Aorta (tissue), 5 donors: ENCODE results near the gene CYP4F2. TPM values are rescaled to one million over a fixed set of nuclear protein-coding genes. Genes with fewer than 3 reads are reported as not detected.

Source experiments
- ATAC-seq: fragments of 200-7000 bp; cut with Tn5 transposase; one replicate; pipeline ENCODE4 v1.9.1; 2022; ENCODE audit warnings: moderate library complexity; ENCODE audit not compliant: low FRiP score
- DNase-seq, 2 donors: peaks; one replicate each; pipeline ENCODE4 v3.0.0-alpha.2; 2020
- H3K27ac ChIP-seq, 2 donors: one replicate each; pipeline ENCODE4 v1.5.1; 2013; ENCODE audit warnings: low read length in 2 of 2, mild to moderate bottlenecking in 2 of 2, moderate library complexity in 2 of 2, control low read depth in 1 of 2, inconsistent platforms in 1 of 2, low read depth in 1 of 2
- H3K27me3 ChIP-seq, 2 donors: one replicate each; pipeline ENCODE4 v1.6.1; 2013; ENCODE audit warnings: control low read depth in 1 of 2, low read length in 1 of 2, mild to moderate bottlenecking in 1 of 2, moderate library complexity in 1 of 2; ENCODE audit not compliant: insufficient read depth in 2 of 2, control insufficient read depth in 1 of 2
- H3K36me3 ChIP-seq, 2 donors: one replicate each; pipeline ENCODE4 v1.6.1; 2013; ENCODE audit warnings: control low read depth in 1 of 2, low read length in 1 of 2, mild to moderate bottlenecking in 1 of 2; ENCODE audit not compliant: insufficient read depth in 2 of 2, control insufficient read depth in 1 of 2
- H3K4me1 ChIP-seq, 2 donors: one replicate each; pipeline ENCODE4 v1.6.1; 2013; ENCODE audit warnings: low read length in 2 of 2, control low read depth in 1 of 2, mild to moderate bottlenecking in 1 of 2, moderate library complexity in 1 of 2; ENCODE audit not compliant: insufficient read depth in 2 of 2, control insufficient read depth in 1 of 2
- H3K4me3 ChIP-seq, 2 donors: one replicate each; pipeline ENCODE4 v1.5.1; 2013; ENCODE audit warnings: low read length in 2 of 2, control low read depth in 1 of 2, mild to moderate bottlenecking in 1 of 2
- H3K9me3 ChIP-seq: one replicate; pipeline ENCODE4 v1.6.1; 2013; ENCODE audit warnings: mild to moderate bottlenecking, low read length; ENCODE audit not compliant: control insufficient read depth
- WGBS, 2 donors: extraction: QIAGEN DNeasy Blood & Tissue Kit; methylation state at CpG; one replicate each; pipeline ENCODE4 v1.1.7; 2013; 5-methylcytosine and 5-hydroxymethylcytosine counted together
- intact Hi-C, 2 donors: fragments of 100-400 bp; cut with DNase I; formaldehyde crosslinking; loops; one replicate each; pipeline versions ENCODE4 v1.14.2 to v1.15.0; 2022
- polyA plus RNA-seq, 2 donors: library from polyadenylated mRNA; stranded (reverse); fragments of 200-250 nt; gene quantifications; one replicate each; pipeline ENCODE4 v1.2.3, GENCODE V29; 2013
- total RNA-seq, 2 donors: library from RNA; stranded (reverse); fragmentation: NEBNext Ultra II Directional; extraction: Animal tissue kit (Norgen Biotek cat#: 25700); gene quantifications; one replicate each; pipeline ENCODE4 v1.2.1, GENCODE V29; 2021
- donor health status: healthy with polysubstance abuse.
- donor health status: Bipolar disorder and iron deficiency.
- donor health status: DM: no; HTN: no; CAD: no.
- donor health status: DM: no; HTN: no; CAD: no.
- donor health status: DM: yes; HTN: yes; CAD: no.

CYP4F2 gene
- total and polyA plus RNA-seq, 4 donors = 4.4 TPM; not detected in 3

DNA sequence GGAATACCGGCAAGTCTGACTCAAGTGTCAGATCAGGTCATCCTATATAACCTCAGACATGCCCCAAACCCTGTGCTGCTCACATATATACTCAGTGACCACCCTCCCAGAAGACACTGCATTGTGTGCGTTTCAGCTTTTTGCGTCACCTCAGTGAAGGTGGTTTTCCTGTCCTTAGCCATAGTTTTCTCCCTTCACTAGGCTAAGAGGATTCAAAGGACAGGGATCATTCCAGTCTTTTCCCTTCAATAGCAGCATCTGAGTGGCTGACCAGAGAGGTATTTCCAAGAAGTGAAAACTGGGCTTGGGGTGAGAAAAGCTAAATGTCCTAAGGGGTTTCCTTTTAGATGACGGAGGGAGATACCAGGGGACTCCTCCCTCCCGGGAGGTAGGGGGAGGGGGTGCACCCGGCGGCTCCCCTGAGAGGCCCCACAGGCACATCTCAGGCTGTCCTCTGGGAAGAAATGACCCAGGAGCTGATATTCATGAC lies 69.7 kb downstream of the CYP4F2 start:
- no peak for DNase-seq
- 57 to 78% methylated on average over 7 of the region's 7 CpGs for WGBS, 2 donors
- intact Hi-C loops = no loop called here

More for the DNA sequence above, 69.7 kb downstream of the CYP4F2 start:
- H3K9me3 ChIP-seq = no peaks in the 10 kb centered on the region
- H3K27me3 ChIP-seq = no peaks in the 10 kb centered on the region
- H3K4me1 ChIP-seq = no peaks in the 10 kb centered on the region
- no peaks in the 10 kb centered on the region for H3K36me3 ChIP-seq
- no peak overlapping the region for H3K4me3 ChIP-seq
- no peak for ATAC-seq
- no peak overlapping the region for H3K27ac ChIP-seq

Other genes starting within 250 kb of the CYP4F2 start
- 10 to 100 TPM in 1 of 2 donors, 1 to 10 TPM in 1; 3.1 to 14.1 TPM for gene CYP4F12, start 225.0 kb downstream of the CYP4F2 start, total RNA-seq
- 1 to 10 TPM in 1 of 2 donors, under 1 TPM in 1; 0.43 to 7.0 TPM for gene CYP4F12, start 225.0 kb downstream of the CYP4F2 start, polyA plus RNA-seq
- not detected for gene OR10H2, start 170.1 kb downstream of the CYP4F2 start, total RNA-seq
- gene OR10H2, start 170.1 kb downstream of the CYP4F2 start, polyA plus RNA-seq = not detected
- gene OR10H3, start 160.1 kb downstream of the CYP4F2 start, total RNA-seq = not detected
- not detected for gene OR10H3, start 160.1 kb downstream of the CYP4F2 start, polyA plus RNA-seq
- gene OR10H5, start 110.4 kb downstream of the CYP4F2 start, total RNA-seq = not detected
- gene OR10H5, start 110.4 kb downstream of the CYP4F2 start, polyA plus RNA-seq = not detected
- under 1 TPM in 1 of 2 donors, not detected in 1; 0.10 TPM for gene OR10H1, start 82.4 kb downstream of the CYP4F2 start, total RNA-seq
- gene OR10H1, start 82.4 kb downstream of the CYP4F2 start, polyA plus RNA-seq = not detected
- 10 to 100 TPM in 1 of 2 donors, 1 to 10 TPM in 1; 3.9 to 11.0 TPM for gene CYP4F11, start 36.5 kb upstream of the CYP4F2 start, total RNA-seq
- gene CYP4F11, start 36.5 kb upstream of the CYP4F2 start, polyA plus RNA-seq = 10 to 100 TPM in 1 of 2 donors, 1 to 10 TPM in 1; 1.5 to 10.4 TPM
- not detected for gene OR10H4, start 50.9 kb upstream of the CYP4F2 start, total RNA-seq
- gene OR10H4, start 50.9 kb upstream of the CYP4F2 start, polyA plus RNA-seq = not detected
- 1,000 to 10,000 TPM in 1 of 2 donors, 100 to 1,000 TPM in 1; 695 to 1,409 TPM for gene TPM4, start 178.4 kb upstream of the CYP4F2 start, total RNA-seq
- gene TPM4, start 178.4 kb upstream of the CYP4F2 start, polyA plus RNA-seq = 100 to 1,000 TPM; 800 to 937 TPM
- gene RAB8A, start 213.8 kb upstream of the CYP4F2 start, total RNA-seq = 10 to 100 TPM; 51.3 to 56.7 TPM
- gene RAB8A, start 213.8 kb upstream of the CYP4F2 start, polyA plus RNA-seq = 10 to 100 TPM; 17.6 to 30.3 TPM
- 1 to 10 TPM; 1.3 to 1.4 TPM for gene HSH2D, start 245.6 kb upstream of the CYP4F2 start, total RNA-seq
- gene HSH2D, start 245.6 kb upstream of the CYP4F2 start, polyA plus RNA-seq = 1 to 10 TPM in 1 of 2 donors, under 1 TPM in 1; 0.10 to 2.5 TPM